ENCODE measurements around the gene CFL1. TPM values are rescaled to one million over a fixed set of nuclear protein-coding genes. Genes with fewer than 3 reads are reported as not detected.

The CFL1 gene
- total and polyA plus RNA-seq, 2 of the 8 experiments (the other 6 are each of a cell fraction or from before 2014, with no cell fraction given) = 1,252 to 1,365 TPM

DNA sequence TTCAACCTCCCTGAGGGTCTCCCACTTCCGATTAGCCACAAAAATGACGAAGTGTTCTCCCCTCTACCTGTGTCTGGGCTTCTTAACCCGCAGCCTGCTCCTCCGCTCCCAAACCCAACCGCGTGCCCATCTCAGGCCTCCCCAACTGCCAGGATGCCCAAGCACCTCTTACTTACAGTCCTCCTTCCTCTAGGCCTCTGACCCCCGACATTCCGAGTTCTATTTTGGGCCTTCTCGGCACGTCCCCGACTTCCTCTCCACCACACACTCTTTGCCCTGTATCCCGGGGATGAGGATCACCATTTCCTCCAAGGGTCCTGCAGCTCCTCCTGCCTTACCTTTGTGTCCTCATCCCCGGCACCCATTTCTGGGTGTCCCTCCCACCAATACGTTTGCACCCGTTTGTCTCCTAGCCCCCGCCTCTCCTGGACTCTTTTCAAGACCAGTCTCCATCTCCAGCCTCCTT, 1.9 kb upstream of the CFL1 start (continued):
- TF ChIP-seq SP2 (IDR thresholded peaks at IDR 0.05; ENCODE audit: low read length) = no peak

Measured in H1 (cell line).